Measurements from ENCODE around the gene C19orf25. TPM values are rescaled to one million over a fixed set of nuclear protein-coding genes. Genes with fewer than 3 reads are reported as not detected.
A peak's percentile ranks its signal among the peaks of the same experiment; 100 is the strongest.
"Not testable (repeated sequence)": the region's sequence is repeated elsewhere in the genome, so short reads cannot be mapped to it uniquely, and the experiment has no call there.

The C19orf25 gene
- total and polyA plus RNA-seq, 9 of the 15 experiments (the other 6 are each of a cell fraction or from before 2014, with no cell fraction given): 0.79 to 96.0 (median 36.1) TPM

GRCh38 chr19:1439525-1440417 lies 39.2 kb downstream of the C19orf25 start (continued):
- TF ChIP-seq MNT (conservative IDR thresholded peaks at IDR 0.05) (peak in 1 of 2 experiments; percentile 51; a peak in 3 of 4 replicates), ZBTB49 (CRISPR knock-in tag; IDR thresholded peaks at IDR 0.05; ENCODE audit: borderline replicate concordance) (peak; percentile 58; the same call in 1 of the 2 replicates), ZFX (CRISPR knock-in tag; IDR thresholded peaks at IDR 0.05) (peak; percentile 35; the same call in 1 of the 2 replicates), ZBTB2 (IDR thresholded peaks at IDR 0.05) (peak; percentile 35; the same call in 1 of the 2 replicates), PHF8 (IDR thresholded peaks at IDR 0.05; ENCODE audit: borderline replicate concordance, low read length) (peak; percentile 19; the same call in 1 of the 2 replicates), ZC3H4 (CRISPR knock-in tag; IDR thresholded peaks at IDR 0.05; ENCODE audit: borderline replicate concordance) (peak; percentile 84), TOE1 (IDR thresholded peaks at IDR 0.05; ENCODE audit: borderline replicate concordance) (peak; percentile 13; the same call in 1 of the 2 replicates), FOXP4 (CRISPR knock-in tag; IDR thresholded peaks at IDR 0.05; ENCODE audit: borderline replicate concordance) (peak; percentile 68; the same call in 1 of the 2 replicates), PCBP1 (IDR thresholded peaks at IDR 0.05; ENCODE audit: low read depth, low read length, poor library complexity, severe bottlenecking) (peak; percentile 14), ATF7 (IDR thresholded peaks at IDR 0.05) (peak; percentile 41; the same call in 1 of the 2 replicates), DACH1 (IDR thresholded peaks at IDR 0.05; ENCODE audit: partially characterized antibody) (peak; percentile 46)
- TF ChIP-seq, protein P1, sequence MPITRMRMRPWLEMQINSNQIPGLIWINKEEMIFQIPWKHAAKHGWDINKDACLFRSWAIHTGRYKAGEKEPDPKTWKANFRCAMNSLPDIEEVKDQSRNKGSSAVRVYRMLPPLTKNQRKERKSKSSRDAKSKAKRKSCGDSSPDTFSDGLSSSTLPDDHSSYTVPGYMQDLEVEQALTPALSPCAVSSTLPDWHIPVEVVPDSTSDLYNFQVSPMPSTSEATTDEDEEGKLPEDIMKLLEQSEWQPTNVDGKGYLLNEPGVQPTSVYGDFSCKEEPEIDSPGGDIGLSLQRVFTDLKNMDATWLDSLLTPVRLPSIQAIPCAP (CRISPR knock-in tag; IDR thresholded peaks at IDR 0.05; ENCODE audit: borderline replicate concordance): 0 out of 2 replicates have a peak, but pooled peaks have one; percentile 18
- TF ChIP-seq, protein P2, sequence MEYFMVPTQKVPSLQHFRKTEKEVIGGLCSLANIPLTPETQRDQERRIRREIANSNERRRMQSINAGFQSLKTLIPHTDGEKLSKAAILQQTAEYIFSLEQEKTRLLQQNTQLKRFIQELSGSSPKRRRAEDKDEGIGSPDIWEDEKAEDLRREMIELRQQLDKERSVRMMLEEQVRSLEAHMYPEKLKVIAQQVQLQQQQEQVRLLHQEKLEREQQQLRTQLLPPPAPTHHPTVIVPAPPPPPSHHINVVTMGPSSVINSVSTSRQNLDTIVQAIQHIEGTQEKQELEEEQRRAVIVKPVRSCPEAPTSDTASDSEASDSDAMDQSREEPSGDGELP (CRISPR knock-in tag; IDR thresholded peaks at IDR 0.05; ENCODE audit: borderline replicate concordance): peak; percentile 96
- not testable (repeated sequence) for TF ChIP-seq TOE1 (CRISPR knock-in tag; IDR thresholded peaks at IDR 0.05; ENCODE audit: borderline replicate concordance, low read depth)

Measured in K562 (cell line).